ENCODE results near the gene ANKRD37.
"Not testable (repeated sequence)": the region's sequence is repeated elsewhere in the genome, so short reads cannot be mapped to it uniquely, and the experiment has no call there.

The ANKRD37 gene, protein sequence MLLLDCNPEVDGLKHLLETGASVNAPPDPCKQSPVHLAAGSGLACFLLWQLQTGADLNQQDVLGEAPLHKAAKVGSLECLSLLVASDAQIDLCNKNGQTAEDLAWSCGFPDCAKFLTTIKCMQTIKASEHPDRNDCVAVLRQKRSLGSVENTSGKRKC

DNA sequence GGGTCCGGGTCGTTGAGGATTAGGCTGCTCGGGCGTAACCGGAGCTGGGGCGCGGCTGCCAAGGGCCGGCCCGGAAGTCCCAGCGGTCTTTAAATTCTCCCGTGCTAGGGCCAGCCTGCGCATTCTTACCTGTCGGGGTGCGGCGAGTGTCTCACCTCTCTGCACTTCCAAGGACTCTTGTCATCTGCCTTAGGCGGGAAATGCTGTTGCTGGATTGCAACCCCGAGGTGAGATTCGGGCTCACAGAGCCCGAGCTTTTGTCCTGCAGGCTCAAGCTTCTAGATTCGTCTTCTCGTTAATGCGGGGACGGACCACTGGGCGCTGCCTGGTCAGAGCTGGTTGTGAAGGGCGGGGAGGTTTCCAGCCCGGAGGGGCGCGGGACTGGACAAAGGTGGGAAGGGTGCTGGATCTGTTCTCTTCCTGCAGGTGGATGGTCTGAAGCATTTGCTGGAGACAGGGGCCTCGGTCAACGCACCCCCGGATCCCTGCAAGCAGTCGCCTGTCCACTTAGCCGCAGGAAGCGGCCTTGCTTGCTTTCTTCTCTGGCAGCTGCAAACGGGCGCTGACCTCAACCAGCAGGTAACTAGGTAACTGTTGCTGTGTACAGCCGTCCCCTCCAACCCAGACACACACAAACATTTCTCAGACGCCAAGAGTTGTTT, at the start of gene ANKRD37:
TSS of gene ANKRD37 (plus strand) at position 118 of the 662 bp plus-strand sequence. CDS start at position 201, 83 bp downstream.
- Mint-ChIP-seq H3K4me3 (peak within 1 kb of the TSS; percentile 96), H3K9me3 (no peaks in the 10 kb centered on the region), H3K36me3 (ENCODE audit: insufficient read depth) (peaks cover 23% of the 10 kb centered on the region), H3K27ac (ENCODE audit: low read depth) (peak within 1 kb of the TSS; percentile 96), H3K4me1 (peaks cover 24% of the 10 kb centered on the region), H3K27me3 (no peaks in the 10 kb centered on the region)
- ATAC-seq (replicated peaks; ENCODE audit: extremely low read depth, poor library complexity, severe bottlenecking) (no peak), DNase-seq (ENCODE audit: low spot score in 2 of 2) (no peak)

DNA sequence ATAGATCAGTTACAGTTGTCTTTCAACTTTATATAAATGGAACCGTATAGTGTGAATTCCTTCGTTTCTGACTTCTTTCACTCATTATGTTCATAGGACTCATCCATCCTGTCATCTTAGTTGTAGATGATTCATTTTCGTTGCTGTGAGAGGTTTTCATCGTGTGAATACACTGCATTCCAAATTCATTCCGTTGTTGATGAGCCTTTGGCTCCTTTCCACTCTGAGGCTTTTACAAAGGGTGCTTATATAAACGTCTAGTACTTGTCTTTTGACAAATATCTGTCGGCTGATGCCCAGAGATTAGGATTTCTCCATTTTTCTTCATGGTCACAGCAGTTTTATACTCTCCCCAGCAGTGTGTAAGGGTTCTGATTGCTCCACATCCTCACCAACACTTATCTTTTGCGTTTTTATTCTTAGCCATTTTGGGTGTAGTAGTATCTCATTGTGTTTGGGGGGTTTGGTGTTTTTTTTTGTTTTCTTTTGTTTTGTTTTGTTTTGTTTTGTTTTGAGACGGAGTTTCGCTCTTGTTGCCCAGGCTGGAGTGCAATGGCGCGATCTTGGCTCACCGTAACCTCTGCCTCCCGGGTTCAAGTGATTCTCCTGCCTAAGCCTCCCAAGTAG, 49.6 kb upstream of the ANKRD37 start:
- Mint-ChIP-seq H3K4me1 (peaks cover 20% of the 10 kb centered on the region), H3K4me3 (no peak overlapping the region), H3K9me3 (no peaks in the 10 kb centered on the region), H3K27me3 (no peaks in the 10 kb centered on the region), H3K27ac (ENCODE audit: low read depth) (no peak overlapping the region), H3K36me3 (ENCODE audit: insufficient read depth) (peaks cover 20% of the 10 kb centered on the region)
- ATAC-seq (replicated peaks; ENCODE audit: extremely low read depth, poor library complexity, severe bottlenecking), result no peak
- DNase-seq (ENCODE audit: low spot score in 2 of 2), result no peak

DNA sequence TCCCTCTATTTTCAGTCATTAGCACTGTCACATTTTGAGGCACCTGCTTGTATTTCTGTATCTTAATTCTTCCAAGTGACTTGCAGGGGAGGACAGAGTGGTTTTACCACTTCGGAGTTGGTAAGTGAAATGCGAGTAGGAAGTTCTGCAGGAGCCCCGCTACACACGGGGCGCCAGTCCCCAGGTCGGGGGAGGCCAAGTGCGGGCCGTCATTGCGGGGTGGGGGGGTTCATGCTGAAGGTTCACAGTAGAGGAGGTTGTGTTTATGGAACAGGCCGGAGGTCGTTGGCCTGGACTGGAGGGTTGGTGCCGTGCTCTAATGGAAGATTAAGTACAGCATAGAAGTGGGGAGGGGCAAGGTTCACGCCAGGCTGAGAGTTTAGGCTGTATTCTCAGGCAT, 45.0 kb upstream of the ANKRD37 start:
- H3K9me3 Mint-ChIP-seq, result no peaks in the 10 kb centered on the region
- no peaks in the 10 kb centered on the region for H3K27me3 Mint-ChIP-seq
- H3K27ac Mint-ChIP-seq (ENCODE audit: low read depth), result no peak overlapping the region
- ATAC-seq (replicated peaks; ENCODE audit: extremely low read depth, poor library complexity, severe bottlenecking), result no peak
- no peak for DNase-seq (ENCODE audit: low spot score in 2 of 2)
- no peaks in the 10 kb centered on the region for H3K4me1 Mint-ChIP-seq
- no peak overlapping the region for H3K4me3 Mint-ChIP-seq
- H3K36me3 Mint-ChIP-seq (ENCODE audit: insufficient read depth), result peaks cover 30% of the 10 kb centered on the region

DNA sequence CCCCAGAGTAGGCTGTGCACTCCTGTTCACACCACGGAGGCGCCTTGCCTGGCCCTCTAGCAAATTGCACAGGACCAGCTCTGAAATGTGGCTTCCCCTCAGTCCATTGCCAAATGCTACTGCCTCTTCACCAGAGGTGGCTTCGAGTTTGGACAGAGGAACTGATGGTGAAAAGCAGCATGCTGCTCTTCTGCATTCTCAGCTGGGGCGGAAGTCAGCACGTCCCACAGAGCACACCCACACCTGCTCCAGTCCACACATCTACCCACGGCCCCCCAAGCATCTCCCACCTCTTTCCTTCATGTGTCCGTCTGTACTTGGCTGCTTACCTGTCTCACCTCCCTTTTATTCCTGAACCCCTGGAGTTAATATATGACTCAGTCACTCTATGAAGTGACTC, 44.4 kb upstream of the ANKRD37 start:
- peaks cover 26% of the 10 kb centered on the region for H3K36me3 Mint-ChIP-seq (ENCODE audit: insufficient read depth)
- DNase-seq (ENCODE audit: low spot score in 2 of 2) (no peak), ATAC-seq (replicated peaks; ENCODE audit: extremely low read depth, poor library complexity, severe bottlenecking) (no peak)
- no peak overlapping the region for H3K4me3 Mint-ChIP-seq
- no peaks in the 10 kb centered on the region for H3K27me3 Mint-ChIP-seq
- no peak overlapping the region for H3K27ac Mint-ChIP-seq (ENCODE audit: low read depth)
- H3K4me1 Mint-ChIP-seq, result no peaks in the 10 kb centered on the region
- no peaks in the 10 kb centered on the region for H3K9me3 Mint-ChIP-seq

DNA sequence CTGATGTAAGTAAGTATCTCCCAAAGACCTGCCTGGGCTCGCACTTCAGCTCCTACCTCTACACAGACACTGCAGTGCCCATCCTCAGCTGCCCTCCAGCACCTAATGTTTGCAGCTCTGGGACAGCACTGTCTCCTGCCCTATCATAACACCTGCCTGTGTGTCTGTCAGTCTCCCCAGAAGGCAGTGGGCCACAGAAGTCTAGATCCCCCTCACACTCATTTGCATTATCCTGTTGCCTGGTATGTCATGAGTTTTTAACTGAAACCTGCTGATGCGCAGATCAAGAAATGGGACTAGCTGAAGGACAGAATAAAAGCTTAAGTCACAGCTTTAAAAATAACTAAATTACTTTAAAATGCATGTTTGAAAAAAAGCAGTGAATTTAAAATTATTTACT, 43.9 kb upstream of the ANKRD37 start:
- Mint-ChIP-seq H3K27me3 (no peaks in the 10 kb centered on the region), H3K9me3 (no peaks in the 10 kb centered on the region), H3K4me3 (no peak overlapping the region), H3K4me1 (no peaks in the 10 kb centered on the region), H3K36me3 (ENCODE audit: insufficient read depth) (peaks cover 25% of the 10 kb centered on the region), H3K27ac (ENCODE audit: low read depth) (no peak overlapping the region)
- no peak for DNase-seq (ENCODE audit: low spot score in 2 of 2)
- ATAC-seq (replicated peaks; ENCODE audit: extremely low read depth, poor library complexity, severe bottlenecking), result no peak

DNA sequence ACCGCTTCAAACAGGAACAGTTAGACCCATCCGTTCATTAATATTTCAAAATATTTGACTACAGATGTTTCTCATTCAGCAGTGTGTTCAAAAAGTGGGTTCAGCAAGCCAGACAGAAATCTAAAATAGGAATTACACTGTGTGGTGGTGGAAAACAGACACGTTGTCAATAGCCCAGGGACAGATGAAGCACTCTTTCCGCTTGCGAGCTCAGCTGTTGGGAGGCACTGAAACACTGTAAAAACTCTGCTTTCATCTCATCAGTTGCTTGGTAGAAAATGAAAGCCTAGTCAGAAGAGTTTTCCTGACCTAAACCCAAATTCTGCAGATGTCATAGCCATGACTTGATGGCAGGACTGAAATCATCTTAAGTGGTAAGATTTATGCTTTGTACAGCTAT, 39.4 kb upstream of the ANKRD37 start:
- Mint-ChIP-seq H3K27ac (ENCODE audit: low read depth) (no peak overlapping the region), H3K27me3 (no peaks in the 10 kb centered on the region)
- no peak for DNase-seq (ENCODE audit: low spot score in 2 of 2)

DNA sequence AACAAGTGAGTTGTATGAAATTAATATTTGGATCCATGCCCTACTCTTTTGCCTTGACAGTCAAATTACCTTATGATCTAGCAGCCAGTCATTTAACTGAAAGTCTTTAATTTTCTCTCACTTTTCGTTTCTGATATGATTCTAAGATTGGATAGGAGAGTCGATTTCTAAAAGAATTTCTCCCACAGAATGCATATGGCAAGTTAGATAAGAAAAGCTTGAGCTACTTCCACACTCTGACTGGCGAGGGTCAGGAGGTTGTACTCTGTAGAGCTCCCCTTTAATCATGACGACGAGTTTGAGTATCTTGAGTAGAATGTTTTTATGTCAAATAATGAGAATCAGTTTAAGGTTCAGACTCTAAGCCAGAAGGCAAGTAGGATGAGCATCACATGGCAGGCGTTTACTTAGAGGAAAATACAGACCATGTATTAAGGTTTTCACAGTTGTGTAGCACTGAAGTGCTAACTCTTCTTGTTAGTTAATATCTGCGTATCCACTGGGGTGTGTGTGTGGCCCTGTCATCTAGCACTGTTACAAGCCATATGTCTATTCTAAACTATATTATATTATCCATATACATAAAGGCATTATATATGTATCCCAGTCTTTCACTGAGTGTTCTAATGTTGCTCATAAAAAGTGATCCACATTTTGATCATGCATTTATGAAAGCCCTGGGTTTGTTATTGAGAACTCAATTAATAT, 38.8 kb upstream of the ANKRD37 start:
- H3K4me1 Mint-ChIP-seq, result no peaks in the 10 kb centered on the region
- ATAC-seq (replicated peaks; ENCODE audit: extremely low read depth, poor library complexity, severe bottlenecking) (no peak), DNase-seq (ENCODE audit: low spot score in 2 of 2) (no peak)
- H3K27ac Mint-ChIP-seq (ENCODE audit: low read depth), result no peak overlapping the region
- H3K9me3 Mint-ChIP-seq, result no peaks in the 10 kb centered on the region
- peaks cover 12% of the 10 kb centered on the region for H3K36me3 Mint-ChIP-seq (ENCODE audit: insufficient read depth)
- H3K27me3 Mint-ChIP-seq, result no peaks in the 10 kb centered on the region
- no peak overlapping the region for H3K4me3 Mint-ChIP-seq

More for the DNA sequence above, 39.4 kb upstream of the ANKRD37 start:
- no peaks in the 10 kb centered on the region for H3K9me3 Mint-ChIP-seq
- H3K36me3 Mint-ChIP-seq (ENCODE audit: insufficient read depth), result peaks cover 13% of the 10 kb centered on the region
- no peak overlapping the region for H3K4me3 Mint-ChIP-seq
- ATAC-seq (replicated peaks; ENCODE audit: extremely low read depth, poor library complexity, severe bottlenecking), result no peak
- no peaks in the 10 kb centered on the region for H3K4me1 Mint-ChIP-seq

DNA sequence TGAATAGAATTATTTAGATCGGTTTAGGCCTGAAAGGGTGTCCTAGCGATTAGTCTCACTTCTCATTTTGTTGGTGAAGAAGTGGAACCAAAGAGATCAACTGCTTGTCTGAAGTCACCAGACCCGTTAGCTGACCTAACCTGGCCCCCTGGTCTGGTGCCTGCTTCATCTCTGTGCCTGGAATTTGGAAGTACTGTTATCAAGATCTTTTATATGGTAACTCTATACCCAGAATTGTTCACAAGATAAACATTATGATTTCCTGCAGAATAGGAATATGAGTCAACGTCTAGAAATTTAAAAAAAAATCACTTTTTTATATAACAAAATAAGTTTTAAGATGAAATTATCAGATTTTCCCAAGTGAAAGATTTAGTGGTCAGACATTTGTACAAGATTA, 38.1 kb upstream of the ANKRD37 start:
- H3K9me3 Mint-ChIP-seq, result no peaks in the 10 kb centered on the region
- no peak overlapping the region for H3K27ac Mint-ChIP-seq (ENCODE audit: low read depth)
- DNase-seq (ENCODE audit: low spot score in 2 of 2) (no peak), ATAC-seq (replicated peaks; ENCODE audit: extremely low read depth, poor library complexity, severe bottlenecking) (no peak)
- no peak overlapping the region for H3K4me3 Mint-ChIP-seq
- H3K4me1 Mint-ChIP-seq, result no peaks in the 10 kb centered on the region
- H3K36me3 Mint-ChIP-seq (ENCODE audit: insufficient read depth), result peaks cover 11% of the 10 kb centered on the region
- H3K27me3 Mint-ChIP-seq, result no peaks in the 10 kb centered on the region

DNA sequence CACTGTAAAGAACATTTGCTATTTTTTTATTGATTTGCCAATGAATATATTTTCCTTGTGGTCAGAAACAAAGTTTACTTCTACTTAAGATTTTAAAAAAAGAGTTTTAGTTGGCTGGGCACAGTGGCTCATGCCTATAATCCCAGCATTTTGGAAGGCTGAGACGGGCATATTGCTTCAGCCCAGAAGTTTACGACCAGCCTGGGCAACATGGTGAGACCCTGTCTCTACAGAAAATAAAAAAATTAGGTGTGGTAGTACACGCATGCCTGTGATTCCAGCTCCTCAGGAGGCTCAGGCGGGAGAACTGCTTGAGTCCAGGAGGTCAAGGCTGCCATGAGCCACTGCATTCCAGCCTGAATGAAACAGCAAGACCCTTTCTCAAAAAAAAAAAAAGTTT, 37.7 kb upstream of the ANKRD37 start:
- Mint-ChIP-seq H3K36me3 (ENCODE audit: insufficient read depth) (peaks cover 9% of the 10 kb centered on the region), H3K27ac (ENCODE audit: low read depth) (no peak overlapping the region)

DNA sequence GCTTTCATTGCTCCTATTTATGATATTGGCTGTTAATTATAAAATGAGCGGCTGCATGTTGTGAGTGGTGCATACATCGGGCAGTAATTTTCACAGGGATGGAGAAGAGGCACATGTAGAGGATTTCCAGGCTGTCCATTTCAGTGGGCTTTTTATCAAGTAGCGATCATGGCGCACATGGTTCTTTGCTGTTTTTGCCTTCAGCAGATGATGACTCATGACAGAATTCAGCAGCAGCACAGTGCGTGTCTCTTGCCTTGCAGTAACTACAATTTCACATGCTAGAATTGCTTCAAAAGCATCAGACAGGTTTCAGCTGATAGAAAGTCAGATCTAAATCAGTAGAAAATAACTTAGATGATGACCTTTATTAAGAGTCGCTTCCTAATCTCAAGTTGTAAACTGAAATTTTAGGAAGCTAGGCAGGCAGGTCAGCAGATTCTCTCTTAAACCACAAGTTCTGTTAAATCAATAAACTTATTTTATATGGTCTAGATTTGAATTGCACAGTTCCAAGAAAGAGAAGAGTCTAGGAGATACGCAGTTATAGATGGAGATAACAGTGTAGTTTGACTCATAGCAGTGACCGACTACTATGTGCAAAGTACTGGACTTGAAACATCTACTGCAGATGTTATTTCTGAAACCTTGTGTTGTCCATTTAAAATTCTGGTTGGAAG, 36.7 kb upstream of the ANKRD37 start:
- ATAC-seq (replicated peaks; ENCODE audit: extremely low read depth, poor library complexity, severe bottlenecking) (no peak), DNase-seq (ENCODE audit: low spot score in 2 of 2) (no peak)
- Mint-ChIP-seq H3K27me3 (no peaks in the 10 kb centered on the region), H3K9me3 (no peaks in the 10 kb centered on the region), H3K27ac (ENCODE audit: low read depth) (no peak overlapping the region), H3K4me3 (no peak overlapping the region), H3K4me1 (no peaks in the 10 kb centered on the region), H3K36me3 (ENCODE audit: insufficient read depth) (peaks cover 6% of the 10 kb centered on the region)

More for the DNA sequence above, 37.7 kb upstream of the ANKRD37 start:
- DNase-seq (ENCODE audit: low spot score in 2 of 2) (no peak), ATAC-seq (replicated peaks; ENCODE audit: extremely low read depth, poor library complexity, severe bottlenecking) (no peak)
- H3K9me3 Mint-ChIP-seq, result no peaks in the 10 kb centered on the region
- no peaks in the 10 kb centered on the region for H3K27me3 Mint-ChIP-seq
- H3K4me1 Mint-ChIP-seq, result no peaks in the 10 kb centered on the region
- no peak overlapping the region for H3K4me3 Mint-ChIP-seq

DNA sequence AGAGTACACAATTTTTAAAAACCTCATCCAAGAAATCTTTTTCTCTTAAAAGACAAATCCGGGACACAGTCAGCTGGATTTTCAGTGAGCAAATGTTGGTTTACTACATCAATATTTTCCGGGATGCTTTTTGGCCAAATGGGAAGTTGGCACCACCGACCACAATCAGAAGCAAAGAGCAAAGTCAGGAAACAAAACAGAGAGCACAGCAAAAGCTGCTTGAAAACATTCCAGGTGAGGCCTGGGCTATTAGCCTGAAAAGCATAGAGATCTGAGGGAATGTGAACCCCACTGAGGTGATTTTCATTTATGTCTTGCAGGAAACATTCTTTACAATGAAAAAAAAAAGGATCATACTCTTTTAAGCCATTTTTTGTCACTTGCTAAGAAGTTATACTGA, 34.8 kb upstream of the ANKRD37 start:
- ATAC-seq (replicated peaks; ENCODE audit: extremely low read depth, poor library complexity, severe bottlenecking) (no peak), DNase-seq (ENCODE audit: low spot score in 2 of 2) (no peak)
- no peaks in the 10 kb centered on the region for H3K4me1 Mint-ChIP-seq
- H3K27me3 Mint-ChIP-seq, result no peaks in the 10 kb centered on the region
- no peak overlapping the region for H3K27ac Mint-ChIP-seq (ENCODE audit: low read depth)
- H3K36me3 Mint-ChIP-seq (ENCODE audit: insufficient read depth), result peaks cover 9% of the 10 kb centered on the region
- H3K4me3 Mint-ChIP-seq, result no peak overlapping the region
- no peaks in the 10 kb centered on the region for H3K9me3 Mint-ChIP-seq

DNA sequence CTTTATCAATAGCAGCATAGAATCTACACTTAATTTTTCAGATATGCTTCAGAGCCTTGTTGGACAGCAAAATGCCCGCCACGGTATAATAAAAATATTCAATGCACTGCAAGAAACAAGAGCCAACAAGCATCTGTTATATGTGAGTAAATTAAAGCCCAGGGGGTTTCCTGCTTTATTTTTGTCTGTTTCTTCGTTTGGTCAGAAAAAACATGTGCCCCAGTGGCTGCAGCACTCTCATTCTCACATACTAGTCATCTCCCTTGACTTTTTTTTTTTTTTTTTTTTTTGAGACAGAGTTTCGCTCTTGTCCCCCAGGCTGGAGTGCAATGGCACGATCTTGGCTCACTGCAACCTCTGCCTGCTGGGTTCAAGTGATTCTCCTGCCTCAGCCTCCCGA, 34.1 kb upstream of the ANKRD37 start:
- H3K27me3 Mint-ChIP-seq; H3K36me3 Mint-ChIP-seq (ENCODE audit: insufficient read depth); H3K4me3 Mint-ChIP-seq; DNase-seq (ENCODE audit: low spot score in 2 of 2); H3K9me3 Mint-ChIP-seq; H3K27ac Mint-ChIP-seq (ENCODE audit: low read depth); ATAC-seq (replicated peaks; ENCODE audit: extremely low read depth, poor library complexity, severe bottlenecking); H3K4me1 Mint-ChIP-seq: not testable (repeated sequence)

All from central memory CD8-positive, alpha-beta T cell (primary cell).